NCI-H2029 treated with DMSO at 0.1 percent for 48 hours (cell line): ENCODE data around the gene MTHFR.

ENCODE experiments used
- DNase-seq: peaks from one replicate; lab custom pipeline; 2025; lab: John Stamatoyannopoulos, UW

The MTHFR gene

GRCh38 chr1:11753555-11754208 lies 52.1 kb downstream of the MTHFR start:
- no peak for DNase-seq

- no peak for DNase-seq
These were observed 53.2 kb downstream of the MTHFR start for GRCh38 chr1:11752359-11753088.

GRCh38 chr1:11751087-11751486 lies 54.7 kb downstream of the MTHFR start:
- DNase-seq = no peak

- no peak for DNase-seq
These were observed 55.8 kb downstream of the MTHFR start for GRCh38 chr1:11749996-11750395.

GRCh38 chr1:11749203-11749689 lies 56.5 kb downstream of the MTHFR start:
- no peak for DNase-seq

- DNase-seq = no peak
These were observed 57.2 kb downstream of the MTHFR start for GRCh38 chr1:11748294-11749202.

GRCh38 chr1:11746795-11747487 lies 58.8 kb downstream of the MTHFR start:
- no peak for DNase-seq

GRCh38 chr1:11746092-11746491 lies 59.7 kb downstream of the MTHFR start:
- DNase-seq = no peak

- DNase-seq = no peak
These were observed 61.5 kb downstream of the MTHFR start for GRCh38 chr1:11744287-11744686.

- no peak for DNase-seq
These were observed 63.7 kb downstream of the MTHFR start for GRCh38 chr1:11741919-11742558.

- DNase-seq = no peak
These were observed 64.3 kb downstream of the MTHFR start for GRCh38 chr1:11741482-11741881.

- no peak for DNase-seq
These were observed 65.2 kb downstream of the MTHFR start for GRCh38 chr1:11740258-11741192.

- DNase-seq = no peak
These were observed 67.0 kb downstream of the MTHFR start for GRCh38 chr1:11738783-11739182.

- no peak for DNase-seq
These were observed 67.7 kb downstream of the MTHFR start for GRCh38 chr1:11738096-11738495.

- DNase-seq = no peak
These were observed 68.8 kb downstream of the MTHFR start for GRCh38 chr1:11736746-11737639.

GRCh38 chr1:11735854-11736745 lies 69.7 kb downstream of the MTHFR start, which contains the start of gene AGTRAP:
Gene AGTRAP (plus strand): TSS chr1:11736136. CDS start chr1:11736209, 73 bp downstream.
- DNase-seq = peak; percentile 16
